Measurements from ENCODE around the gene WDPCP. TPM values are rescaled to one million over a fixed set of nuclear protein-coding genes. Genes with fewer than 3 reads are reported as not detected.

Gene WDPCP
- total RNA-seq, 1 experiment from 2014 or later = 7.4 TPM

DNA sequence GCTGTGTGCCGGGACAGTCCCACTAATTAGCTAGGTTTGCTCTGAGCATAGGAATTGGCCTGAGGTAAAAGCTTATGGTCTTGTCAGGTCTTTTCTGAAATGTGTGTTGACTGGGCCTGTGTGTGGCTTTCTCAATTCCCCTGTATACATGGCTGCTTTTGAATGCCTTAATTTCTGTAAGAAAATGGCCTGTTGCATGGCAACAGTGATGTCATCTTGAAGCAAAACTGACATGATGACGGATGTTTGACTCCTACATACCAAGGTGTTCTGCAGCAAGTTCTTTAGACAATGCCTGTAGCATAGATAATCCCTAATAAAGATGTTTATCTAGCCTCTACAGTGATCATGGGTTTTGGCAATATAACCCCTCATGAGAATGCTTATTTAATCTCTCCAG is 339.1 kb downstream of the WDPCP start:
- Histone ChIP-seq H3K4me3 (ENCODE audit: low read depth in 2 of 2, low read length in 2 of 2) (no peak overlapping the region), H3K36me3 (ENCODE audit: control insufficient read depth, insufficient read depth, low read length) (no peaks in the 10 kb centered on the region), H3K27ac (ENCODE audit: low read length) (no peak overlapping the region), H3K27me3 (ENCODE audit: control insufficient read depth, insufficient read depth, low read length) (no peaks in the 10 kb centered on the region), H3K4me1 (ENCODE audit: control insufficient read depth, insufficient read depth, low read length) (no peaks in the 10 kb centered on the region), H3K9me3 (ENCODE audit: control insufficient read depth, insufficient read depth, low read depth, low read length) (no peaks in the 10 kb centered on the region)
- no TSS peak for BruUV-seq (replicated peaks)
- ChIA-PET POLR2A (no interaction called here), CTCF (no interaction called here)
- TF ChIP-seq TCF7L2 (IDR thresholded peaks at IDR 0.05; ENCODE audit: low read depth, low read length) (no peak), SIN3A (IDR thresholded peaks at IDR 0.05; ENCODE audit: borderline replicate concordance, insufficient read depth, low read depth, low read length) (no peak), POLR2AphosphoS5 (IDR thresholded peaks at IDR 0.05; ENCODE audit: low read depth, low read length) (no peak)
- TF ChIP-seq, protein P1, sequence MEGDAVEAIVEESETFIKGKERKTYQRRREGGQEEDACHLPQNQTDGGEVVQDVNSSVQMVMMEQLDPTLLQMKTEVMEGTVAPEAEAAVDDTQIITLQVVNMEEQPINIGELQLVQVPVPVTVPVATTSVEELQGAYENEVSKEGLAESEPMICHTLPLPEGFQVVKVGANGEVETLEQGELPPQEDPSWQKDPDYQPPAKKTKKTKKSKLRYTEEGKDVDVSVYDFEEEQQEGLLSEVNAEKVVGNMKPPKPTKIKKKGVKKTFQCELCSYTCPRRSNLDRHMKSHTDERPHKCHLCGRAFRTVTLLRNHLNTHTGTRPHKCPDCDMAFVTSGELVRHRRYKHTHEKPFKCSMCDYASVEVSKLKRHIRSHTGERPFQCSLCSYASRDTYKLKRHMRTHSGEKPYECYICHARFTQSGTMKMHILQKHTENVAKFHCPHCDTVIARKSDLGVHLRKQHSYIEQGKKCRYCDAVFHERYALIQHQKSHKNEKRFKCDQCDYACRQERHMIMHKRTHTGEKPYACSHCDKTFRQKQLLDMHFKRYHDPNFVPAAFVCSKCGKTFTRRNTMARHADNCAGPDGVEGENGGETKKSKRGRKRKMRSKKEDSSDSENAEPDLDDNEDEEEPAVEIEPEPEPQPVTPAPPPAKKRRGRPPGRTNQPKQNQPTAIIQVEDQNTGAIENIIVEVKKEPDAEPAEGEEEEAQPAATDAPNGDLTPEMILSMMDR (IDR thresholded peaks at IDR 0.05) = no peak
- TF ChIP-seq, protein P2, sequence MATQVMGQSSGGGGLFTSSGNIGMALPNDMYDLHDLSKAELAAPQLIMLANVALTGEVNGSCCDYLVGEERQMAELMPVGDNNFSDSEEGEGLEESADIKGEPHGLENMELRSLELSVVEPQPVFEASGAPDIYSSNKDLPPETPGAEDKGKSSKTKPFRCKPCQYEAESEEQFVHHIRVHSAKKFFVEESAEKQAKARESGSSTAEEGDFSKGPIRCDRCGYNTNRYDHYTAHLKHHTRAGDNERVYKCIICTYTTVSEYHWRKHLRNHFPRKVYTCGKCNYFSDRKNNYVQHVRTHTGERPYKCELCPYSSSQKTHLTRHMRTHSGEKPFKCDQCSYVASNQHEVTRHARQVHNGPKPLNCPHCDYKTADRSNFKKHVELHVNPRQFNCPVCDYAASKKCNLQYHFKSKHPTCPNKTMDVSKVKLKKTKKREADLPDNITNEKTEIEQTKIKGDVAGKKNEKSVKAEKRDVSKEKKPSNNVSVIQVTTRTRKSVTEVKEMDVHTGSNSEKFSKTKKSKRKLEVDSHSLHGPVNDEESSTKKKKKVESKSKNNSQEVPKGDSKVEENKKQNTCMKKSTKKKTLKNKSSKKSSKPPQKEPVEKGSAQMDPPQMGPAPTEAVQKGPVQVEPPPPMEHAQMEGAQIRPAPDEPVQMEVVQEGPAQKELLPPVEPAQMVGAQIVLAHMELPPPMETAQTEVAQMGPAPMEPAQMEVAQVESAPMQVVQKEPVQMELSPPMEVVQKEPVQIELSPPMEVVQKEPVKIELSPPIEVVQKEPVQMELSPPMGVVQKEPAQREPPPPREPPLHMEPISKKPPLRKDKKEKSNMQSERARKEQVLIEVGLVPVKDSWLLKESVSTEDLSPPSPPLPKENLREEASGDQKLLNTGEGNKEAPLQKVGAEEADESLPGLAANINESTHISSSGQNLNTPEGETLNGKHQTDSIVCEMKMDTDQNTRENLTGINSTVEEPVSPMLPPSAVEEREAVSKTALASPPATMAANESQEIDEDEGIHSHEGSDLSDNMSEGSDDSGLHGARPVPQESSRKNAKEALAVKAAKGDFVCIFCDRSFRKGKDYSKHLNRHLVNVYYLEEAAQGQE (IDR thresholded peaks at IDR 0.05; ENCODE audit: insufficient read depth in 1 of 2, low read depth in 2 of 2, low read length in 1 of 2) = no peak
- DNase-seq (ENCODE audit: low read depth, low spot score) = no peak
- intact Hi-C loops (cut with micrococcal nuclease; ENCODE audit: unreplicated experiment) = no loop called here
- in situ Hi-C loops (cut with HindIII; ENCODE audit: low pct_unique_long_range_greater_than_20kb, low sequenced_read_pairs) = no loop called here
- ATAC-seq = no peak

DNA sequence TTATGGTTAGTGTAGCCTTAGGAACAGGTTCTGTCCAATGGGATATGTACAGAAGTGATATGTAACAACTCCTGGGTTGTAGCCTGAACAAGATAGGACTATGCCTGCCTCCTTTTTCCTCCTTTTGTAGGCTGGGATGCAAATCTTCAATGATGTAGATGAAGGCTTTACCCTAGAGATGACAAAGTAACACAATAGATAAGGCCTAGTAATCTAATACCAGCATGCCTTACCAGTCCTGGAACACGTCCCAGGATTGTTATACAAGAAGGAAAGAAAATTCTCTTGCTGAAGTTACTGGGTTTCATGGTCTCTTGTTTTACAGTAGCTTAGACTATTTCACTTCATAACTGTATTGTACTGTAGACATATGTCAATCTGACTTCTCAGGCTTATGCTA is 345.5 kb downstream of the WDPCP start:
- TF ChIP-seq TCF7L2 (IDR thresholded peaks at IDR 0.05; ENCODE audit: low read depth, low read length) (no peak), SIN3A (IDR thresholded peaks at IDR 0.05; ENCODE audit: borderline replicate concordance, insufficient read depth, low read depth, low read length) (no peak), POLR2AphosphoS5 (IDR thresholded peaks at IDR 0.05; ENCODE audit: low read depth, low read length) (no peak)
- TF ChIP-seq, protein P1 (IDR thresholded peaks at IDR 0.05) = no peak
- TF ChIP-seq, protein P2 (IDR thresholded peaks at IDR 0.05; ENCODE audit: insufficient read depth in 1 of 2, low read depth in 2 of 2, low read length in 1 of 2) = no peak
- BruUV-seq (replicated peaks) = no TSS peak
- ATAC-seq = no peak
- DNase-seq (ENCODE audit: low read depth, low spot score) = no peak
- Histone ChIP-seq H3K27me3 (ENCODE audit: control insufficient read depth, insufficient read depth, low read length) (no peaks in the 10 kb centered on the region), H3K27ac (ENCODE audit: low read length) (no peak overlapping the region), H3K4me1 (ENCODE audit: control insufficient read depth, insufficient read depth, low read length) (no peaks in the 10 kb centered on the region), H3K9me3 (ENCODE audit: control insufficient read depth, insufficient read depth, low read depth, low read length) (no peaks in the 10 kb centered on the region), H3K36me3 (ENCODE audit: control insufficient read depth, insufficient read depth, low read length) (no peaks in the 10 kb centered on the region), H3K4me3 (ENCODE audit: low read depth in 2 of 2, low read length in 2 of 2) (no peak overlapping the region)
- in situ Hi-C loops (cut with HindIII; ENCODE audit: low pct_unique_long_range_greater_than_20kb, low sequenced_read_pairs) (no loop called here), intact Hi-C loops (cut with micrococcal nuclease; ENCODE audit: unreplicated experiment) (no loop called here)
- ChIA-PET POLR2A (no interaction called here), CTCF (no interaction called here)
